Ectodermal cell (in vitro differentiated cells): ENCODE results near the gene CD22.

Experiments used
- H3K27ac ChIP-seq: 2 replicates; pipeline ENCODE4 v1.7.0; 2013; ENCODE audit warnings: mild to moderate bottlenecking, low read depth, low read length; ENCODE audit not compliant: insufficient read depth, poor library complexity, severe bottlenecking
- H3K27me3 ChIP-seq: 2 replicates; pipeline ENCODE4 v1.7.0; 2013; ENCODE audit warnings: mild to moderate bottlenecking, low read length; ENCODE audit not compliant: insufficient read depth, control insufficient read depth, poor library complexity, severe bottlenecking
- H3K36me3 ChIP-seq: one replicate; pipeline ENCODE4 v1.7.0; 2013; ENCODE audit warnings: low read length; ENCODE audit not compliant: control insufficient read depth, insufficient read depth
- H3K4me1 ChIP-seq: one replicate; pipeline ENCODE4 v1.7.0; 2013; ENCODE audit warnings: low read length; ENCODE audit not compliant: control insufficient read depth, insufficient read depth
- H3K4me3 ChIP-seq: 2 replicates; pipeline ENCODE4 v1.7.0; 2013; ENCODE audit warnings: low read depth, low read length, control low read depth; ENCODE audit not compliant: insufficient read depth
- H3K9me3 ChIP-seq: 2 replicates; pipeline ENCODE4 v1.7.0; 2013; ENCODE audit warnings: mild to moderate bottlenecking, low read length, moderate library complexity; ENCODE audit not compliant: control insufficient read depth
- WGBS, 2 experiments: methylation state at CpG; one replicate each; pipeline ENCODE4 v1.1.7; 2013; ENCODE audit warnings: missing lambda C conversion rate in 2 of 2; 5-methylcytosine and 5-hydroxymethylcytosine counted together

Gene CD22

GRCh38 chr19:35295792-35296462, 33.1 kb upstream of the CD22 start:
- WGBS, 2 experiments: 74% methylated on average over 24 of the region's 24 CpGs
- no peak overlapping the region for H3K27ac ChIP-seq
- peaks cover 12% of the 10 kb centered on the region for H3K4me1 ChIP-seq
- no peaks in the 10 kb centered on the region for H3K36me3 ChIP-seq
- no peaks in the 10 kb centered on the region for H3K9me3 ChIP-seq
- H3K4me3 ChIP-seq: no peak overlapping the region
- H3K27me3 ChIP-seq: no peaks in the 10 kb centered on the region

- H3K27me3 ChIP-seq: no peaks in the 10 kb centered on the region
- H3K27ac ChIP-seq: no peak overlapping the region
- 82 to 84% methylated on average over 7 of the region's 7 CpGs for WGBS, 2 experiments
- H3K4me3 ChIP-seq: no peak overlapping the region
- no peaks in the 10 kb centered on the region for H3K9me3 ChIP-seq
- peaks cover 9% of the 10 kb centered on the region for H3K4me1 ChIP-seq
- no peaks in the 10 kb centered on the region for H3K36me3 ChIP-seq
Measured at GRCh38 chr19:35296644-35297514, 32.1 kb upstream of the CD22 start.

DNA sequence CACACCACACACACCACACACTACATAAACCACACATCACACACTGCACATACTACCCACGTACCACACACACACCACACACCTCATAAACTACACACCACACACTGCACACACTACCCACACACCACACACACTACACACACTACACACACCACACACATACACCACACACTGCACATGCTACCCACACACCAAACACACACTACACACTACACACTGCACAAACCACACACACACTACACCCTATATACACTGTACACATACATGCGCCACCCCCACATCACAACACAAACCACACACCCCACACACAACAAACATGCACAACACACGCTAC, 31.5 kb upstream of the CD22 start:
- Histone ChIP-seq H3K27ac (no peak overlapping the region), H3K27me3 (no peaks in the 10 kb centered on the region), H3K36me3 (no peaks in the 10 kb centered on the region), H3K4me3 (no peak overlapping the region), H3K9me3 (no peaks in the 10 kb centered on the region), H3K4me1 (peaks cover 9% of the 10 kb centered on the region)
- 85 to 86% methylated on average over 3 of the region's 3 CpGs for WGBS, 2 experiments

- peaks cover 9% of the 10 kb centered on the region for H3K4me1 ChIP-seq
- H3K9me3 ChIP-seq: no peaks in the 10 kb centered on the region
- WGBS, 2 experiments: 85 to 90% methylated on average over 2 of the region's 2 CpGs
- H3K27ac ChIP-seq: no peak overlapping the region
- H3K36me3 ChIP-seq: no peaks in the 10 kb centered on the region
- H3K27me3 ChIP-seq: no peaks in the 10 kb centered on the region
- H3K4me3 ChIP-seq: no peak overlapping the region
Measured at GRCh38 chr19:35297922-35298321, 31.1 kb upstream of the CD22 start.

DNA sequence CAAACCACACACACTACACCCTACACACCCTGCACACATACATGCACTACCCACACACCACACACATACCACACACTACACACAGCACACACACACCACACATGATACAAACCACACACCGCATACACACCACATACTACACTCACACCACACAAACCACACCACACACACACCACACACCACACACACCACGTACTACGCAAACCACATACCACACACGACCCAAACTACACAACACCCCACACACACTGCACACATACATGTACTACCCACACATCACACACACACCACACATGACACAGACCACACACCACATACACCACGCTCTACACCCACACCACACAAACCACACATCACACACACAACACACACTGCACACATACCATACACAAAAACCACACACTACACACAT, 30.4 kb upstream of the CD22 start:
- no peaks in the 10 kb centered on the region for H3K36me3 ChIP-seq
- H3K27ac ChIP-seq: no peak overlapping the region
- no peaks in the 10 kb centered on the region for H3K27me3 ChIP-seq
- peaks cover 6% of the 10 kb centered on the region for H3K4me1 ChIP-seq
- WGBS, 2 experiments: 89 to 92% methylated on average over 5 of the region's 5 CpGs
- no peaks in the 10 kb centered on the region for H3K9me3 ChIP-seq
- no peak overlapping the region for H3K4me3 ChIP-seq

GRCh38 chr19:35299523-35300338, 29.3 kb upstream of the CD22 start:
- Histone ChIP-seq H3K4me3 (no peak overlapping the region), H3K9me3 (no peaks in the 10 kb centered on the region), H3K4me1 (no peaks in the 10 kb centered on the region), H3K27me3 (no peaks in the 10 kb centered on the region), H3K36me3 (no peaks in the 10 kb centered on the region), H3K27ac (no peak overlapping the region)
- WGBS, 2 experiments: 86 to 90% methylated on average over 44 to 55 of the region's 55 CpGs

DNA sequence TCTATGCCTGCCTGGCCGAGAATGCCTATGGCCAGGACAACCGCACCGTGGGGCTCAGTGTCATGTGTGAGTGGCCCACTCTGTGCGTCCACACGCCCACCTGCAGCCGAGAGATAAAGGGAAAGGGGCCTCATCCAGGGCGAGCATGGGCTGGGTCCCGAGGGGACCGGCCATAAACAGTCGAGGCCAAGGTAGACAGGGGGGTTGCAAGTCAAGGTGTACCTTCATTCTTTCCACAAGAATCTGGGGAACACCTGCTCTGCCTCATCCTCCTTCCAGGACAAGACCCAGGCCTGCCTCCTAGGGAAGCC, 28.7 kb upstream of the CD22 start:
- no peak overlapping the region for H3K4me3 ChIP-seq
- WGBS, 2 experiments: 94 to 96% methylated on average over 10 of the region's 10 CpGs

GRCh38 chr19:35301961-35302360, 27.0 kb upstream of the CD22 start:
- H3K9me3 ChIP-seq: no peaks in the 10 kb centered on the region
- no peak overlapping the region for H3K4me3 ChIP-seq
- 92 to 100% methylated on average over 2 of the region's 2 CpGs for WGBS, 2 experiments
- no peaks in the 10 kb centered on the region for H3K27me3 ChIP-seq
- no peak overlapping the region for H3K27ac ChIP-seq
- H3K36me3 ChIP-seq: no peaks in the 10 kb centered on the region
- no peaks in the 10 kb centered on the region for H3K4me1 ChIP-seq

More for the DNA sequence above, 28.7 kb upstream of the CD22 start:
- H3K36me3 ChIP-seq: no peaks in the 10 kb centered on the region
- no peak overlapping the region for H3K27ac ChIP-seq
- H3K27me3 ChIP-seq: no peaks in the 10 kb centered on the region
- H3K4me1 ChIP-seq: no peaks in the 10 kb centered on the region
- H3K9me3 ChIP-seq: no peaks in the 10 kb centered on the region

DNA sequence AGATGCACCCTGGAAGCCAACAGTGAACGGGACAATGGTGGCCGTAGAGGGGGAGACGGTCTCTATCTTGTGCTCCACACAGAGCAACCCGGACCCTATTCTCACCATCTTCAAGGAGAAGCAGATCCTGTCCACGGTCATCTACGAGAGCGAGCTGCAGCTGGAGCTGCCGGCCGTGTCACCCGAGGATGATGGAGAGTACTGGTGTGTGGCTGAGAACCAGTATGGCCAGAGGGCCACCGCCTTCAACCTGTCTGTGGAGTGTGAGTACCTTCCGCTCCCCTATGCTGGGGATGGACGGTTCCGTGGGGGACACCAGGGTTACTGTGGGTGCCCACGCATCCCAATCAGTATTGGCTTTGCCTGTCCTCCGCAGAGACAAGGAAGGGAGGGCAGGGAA, 26.5 kb upstream of the CD22 start:
- Histone ChIP-seq H3K4me3 (no peak overlapping the region), H3K36me3 (no peaks in the 10 kb centered on the region), H3K9me3 (no peaks in the 10 kb centered on the region), H3K27ac (no peak overlapping the region), H3K27me3 (no peaks in the 10 kb centered on the region), H3K4me1 (no peaks in the 10 kb centered on the region)
- WGBS, 2 experiments: 88 to 89% methylated on average over 16 of the region's 16 CpGs

- H3K4me1 ChIP-seq: no peaks in the 10 kb centered on the region
- no peaks in the 10 kb centered on the region for H3K9me3 ChIP-seq
- 91 to 94% methylated on average over 6 of the region's 6 CpGs for WGBS, 2 experiments
- no peaks in the 10 kb centered on the region for H3K27me3 ChIP-seq
- no peaks in the 10 kb centered on the region for H3K36me3 ChIP-seq
- H3K27ac ChIP-seq: no peak overlapping the region
- no peak overlapping the region for H3K4me3 ChIP-seq
Measured at GRCh38 chr19:35303357-35303915, 25.6 kb upstream of the CD22 start.
